GM21825 (cell line): ENCODE results near the gene CRACDL.

Source experiments
- ATAC-seq: cut with Tn5 transposase; IDR thresholded peaks from one replicate; pipeline ENCODE4 v1.9.1; 2021; ENCODE audit warnings: mild to moderate bottlenecking, moderate library complexity; ENCODE audit not compliant: unreplicated experiment

CRACDL gene

GRCh38 chr2:98805412-98806171 is 130.4 kb downstream of the CRACDL start:
- ATAC-seq, result no peak

- ATAC-seq, result no peak
Observed at GRCh38 chr2:98804736-98805135, 131.3 kb downstream of the CRACDL start.

GRCh38 chr2:98804265-98804650 is 131.8 kb downstream of the CRACDL start:
- no peak for ATAC-seq

- no peak for ATAC-seq
Observed at GRCh38 chr2:98803405-98804264, 132.4 kb downstream of the CRACDL start.

- ATAC-seq, result no peak
Observed at GRCh38 chr2:98802344-98802743, 133.7 kb downstream of the CRACDL start.

GRCh38 chr2:98801921-98802321 is 134.1 kb downstream of the CRACDL start:
- no peak for ATAC-seq

GRCh38 chr2:98801286-98801685 is 134.7 kb downstream of the CRACDL start:
- no peak for ATAC-seq

- no peak for ATAC-seq
Observed at GRCh38 chr2:98800330-98801064, 135.5 kb downstream of the CRACDL start.

GRCh38 chr2:98799375-98800329 is 136.4 kb downstream of the CRACDL start:
- no peak for ATAC-seq

- no peak for ATAC-seq
Observed at GRCh38 chr2:98796775-98797544, 139.1 kb downstream of the CRACDL start.

GRCh38 chr2:98795891-98796676 is 139.9 kb downstream of the CRACDL start:
- no peak for ATAC-seq

- no peak for ATAC-seq
Observed at GRCh38 chr2:98793897-98794830, 141.9 kb downstream of the CRACDL start.

- ATAC-seq, result no peak
Observed at GRCh38 chr2:98793275-98793674, 142.8 kb downstream of the CRACDL start.

- no peak for ATAC-seq
Observed at GRCh38 chr2:98790221-98790620, 145.8 kb downstream of the CRACDL start.

- ATAC-seq, result no peak
Observed at GRCh38 chr2:98787700-98788099, 148.3 kb downstream of the CRACDL start.

GRCh38 chr2:98786179-98786578 is 149.8 kb downstream of the CRACDL start:
- no peak for ATAC-seq

- no peak for ATAC-seq
Observed at GRCh38 chr2:98782570-98782969, 153.5 kb downstream of the CRACDL start.

GRCh38 chr2:98781822-98782221 is 154.2 kb downstream of the CRACDL start:
- no peak for ATAC-seq
